Activated CD8-positive, alpha-beta T cell treated with anti-CD3 and anti-CD28 coated beads for 36 hours (primary cell): ENCODE measurements around the gene RNF224. TPM values are rescaled to one million over a fixed set of nuclear protein-coding genes. Genes with fewer than 3 reads are reported as not detected.
A peak's percentile ranks its signal among the peaks of the same experiment; 100 is the strongest.

Source experiments
- ATAC-seq: fragments of 200-7000 bp; cut with Tn5 transposase; one replicate; pipeline ENCODE4 v1.10.0; 2021; ENCODE audit warnings: mild to moderate bottlenecking, moderate library complexity
- CTCF ChIA-PET: fragments of 350-600 bp; sonication (Branson Sonifier 250); formaldehyde crosslinking; loops from one replicate; lab custom pipeline; 2021; ENCODE audit warnings: antibody characterized with exemption; lab: Charles Lee
- POLR2A ChIA-PET: fragments of 350-600 bp; sonication (Branson Sonifier 250); formaldehyde crosslinking; loops from one replicate; lab custom pipeline; 2021; ENCODE audit warnings: antibody characterized with exemption; lab: Charles Lee
- DNase-seq: peaks from one replicate; pipeline ENCODE4 v3.0.0-alpha.2; 2020
- H3K27ac Mint-ChIP-seq: one replicate; pipeline ENCODE4 v1.8.0; 2021; ENCODE audit warnings: mild to moderate bottlenecking, mixed read lengths
- H3K27me3 Mint-ChIP-seq: one replicate; pipeline ENCODE4 v1.8.0; 2021; ENCODE audit warnings: mixed read lengths
- H3K36me3 Mint-ChIP-seq: one replicate; pipeline ENCODE4 v1.8.0; 2021; ENCODE audit warnings: low read depth, mixed read lengths
- H3K4me1 Mint-ChIP-seq: one replicate; pipeline ENCODE4 v1.8.0; 2021; ENCODE audit warnings: low read depth, mixed read lengths
- H3K4me3 Mint-ChIP-seq: one replicate; pipeline ENCODE4 v1.8.0; 2021; ENCODE audit warnings: mild to moderate bottlenecking, moderate library complexity, mixed read lengths
- H3K9me3 Mint-ChIP-seq: one replicate; pipeline ENCODE4 v1.8.0; 2021; ENCODE audit warnings: mixed read lengths
- CTCF ChIP-seq: fragments of 200-600 bp; IDR thresholded peaks from one replicate; pipeline ENCODE4 v1.8.0; 2022; ENCODE audit warnings: antibody characterized with exemption, mild to moderate bottlenecking
- intact Hi-C: fragments of 100-400 bp; cut with micrococcal nuclease; formaldehyde crosslinking; loops from one replicate; pipeline ENCODE4 v1.10.0; 2022
- total RNA-seq, 2 experiments: library from RNA; stranded (reverse); gene quantifications; one replicate each; pipeline ENCODE4 v1.2.3, GENCODE V29; 2021

The RNF224 gene
- total RNA-seq, 2 experiments from 2014 or later, result not detected

- ChIA-PET CTCF (interaction anchor here (1.6 kb wide), 1 partner anchor 23 kb away, joined by 4 read pairs; no protein-coding TSS in a partner anchor), POLR2A (interaction anchor here (1.1 to 2.0 kb wide), 2 partner anchors 11 to 19 kb away, joined by 4 to 9 read pairs; partner anchors contain the start of genes ANAPC2 and SSNA1)
- Mint-ChIP-seq H3K4me1 (peaks cover 22% of the 10 kb centered on the region), H3K9me3 (no peaks in the 10 kb centered on the region), H3K4me3 (peak overlapping the region; percentile 70), H3K27ac (peak overlapping the region; percentile 20), H3K36me3 (no peaks in the 10 kb centered on the region), H3K27me3 (no peaks in the 10 kb centered on the region)
- ATAC-seq, result no peak
- intact Hi-C loops, result no loop called here
- no peak for DNase-seq
- TF ChIP-seq CTCF, result peak; percentile 17
Measured at GRCh38 chr9:137199411-137200121, 27.7 kb upstream of the RNF224 start.

GRCh38 chr9:137200311-137201204 is 26.7 kb upstream of the RNF224 start, which contains the start of gene TPRN:
TPRN (minus strand) TSS chr9:137200741; CDS start chr9:137200711, 30 bp downstream.
- peak within 1 kb of the TSS; percentile 77 for H3K27ac Mint-ChIP-seq
- H3K36me3 Mint-ChIP-seq, result no peaks in the 10 kb centered on the region
- H3K4me3 Mint-ChIP-seq, result peak within 1 kb of the TSS; percentile 82
- DNase-seq, result peak; percentile 99
- no peaks in the 10 kb centered on the region for H3K9me3 Mint-ChIP-seq
- ChIA-PET CTCF (interaction anchor here (0.5 to 1.3 kb wide), 9 partner anchors 9 to 165 kb away, joined by 3 to 8 read pairs (median 3); partner anchors contain the start of gene SSNA1), POLR2A (interaction anchor here (0.6 to 1.1 kb wide), 4 partner anchors 8 to 36 kb away, joined by 3 read pairs; partner anchors contain the start of genes ANAPC2 and SSNA1)
- H3K27me3 Mint-ChIP-seq, result no peaks in the 10 kb centered on the region
- intact Hi-C loops, result no loop called here
- TF ChIP-seq CTCF, result no peak
- peak; percentile 98 for ATAC-seq
- H3K4me1 Mint-ChIP-seq, result peaks cover 22% of the 10 kb centered on the region

- H3K27me3 Mint-ChIP-seq, result no peaks in the 10 kb centered on the region
- intact Hi-C loops, result no loop called here
- POLR2A ChIA-PET, result interaction anchor here (0.9 to 1.6 kb wide), 4 partner anchors 9 to 35 kb away, joined by 3 to 6 read pairs (median 3); partner anchors contain the start of genes ANAPC2 and SSNA1
- peak overlapping the region; percentile 77 for H3K27ac Mint-ChIP-seq
- DNase-seq (no peak), ATAC-seq (no peak)
- H3K4me1 Mint-ChIP-seq, result peaks cover 22% of the 10 kb centered on the region
- CTCF ChIA-PET, result interaction anchor here (0.8 to 1.5 kb wide), 6 partner anchors 8 to 74 kb away, joined by 3 to 8 read pairs (median 4); partner anchors contain the start of genes ANAPC2 and SSNA1
- H3K9me3 Mint-ChIP-seq, result no peaks in the 10 kb centered on the region
- H3K36me3 Mint-ChIP-seq, result no peaks in the 10 kb centered on the region
- TF ChIP-seq CTCF, result no peak
- H3K4me3 Mint-ChIP-seq, result peak overlapping the region; percentile 82
Measured at GRCh38 chr9:137201205-137201868, 26.0 kb upstream of the RNF224 start.

GRCh38 chr9:137202966-137203365 is 24.3 kb upstream of the RNF224 start:
- TF ChIP-seq CTCF, result no peak
- DNase-seq, result no peak
- intact Hi-C loops, result no loop called here
- ChIA-PET POLR2A (interaction anchor here (0.9 to 6.0 kb wide), 4 partner anchors 9 to 38 kb away, joined by 3 to 44 read pairs (median 5); a partner anchor contains a TSS), CTCF (interaction anchor here (0.8 to 1.5 kb wide), 2 partner anchors 14 to 34 kb away, joined by 3 to 6 read pairs; partner anchors contain the start of genes ANAPC2 and SSNA1)
- H3K9me3 Mint-ChIP-seq, result no peaks in the 10 kb centered on the region
- H3K36me3 Mint-ChIP-seq, result peaks cover 12% of the 10 kb centered on the region
- H3K27me3 Mint-ChIP-seq, result no peaks in the 10 kb centered on the region
- H3K4me1 Mint-ChIP-seq, result peaks cover 35% of the 10 kb centered on the region
- ATAC-seq, result no peak
- H3K27ac Mint-ChIP-seq, result no peak overlapping the region
- no peak overlapping the region for H3K4me3 Mint-ChIP-seq
